Fibroblast of villous mesenchyme (primary cell): ENCODE data around the gene ITPRIP. TPM values are rescaled to one million over a fixed set of nuclear protein-coding genes. Genes with fewer than 3 reads are reported as not detected.

Experiments used
- DNase-seq: peaks from one replicate; pipeline ENCODE4 v3.0.0-alpha.2; 2010; ENCODE audit warnings: low read depth
- H3K4me3 ChIP-seq: 2 replicates; pipeline ENCODE4 v1.5.1; 2011; ENCODE audit warnings: low read depth, mild to moderate bottlenecking, low read length
- CTCF ChIP-seq: IDR thresholded peaks from 2 replicates; pipeline ENCODE4 v1.5.1; 2012; ENCODE audit warnings: low read depth, mild to moderate bottlenecking, low read length; ENCODE audit not compliant: insufficient read depth
- total RNA-seq: library from RNA; depleted of rRNA; stranded (reverse); fragments of >200 nt; gene quantifications from 2 replicates; pipeline ENCODE4 v1.2.3, GENCODE V29; 2012

The ITPRIP gene
- total RNA-seq, 1 donor = 9.9 TPM

DNA sequence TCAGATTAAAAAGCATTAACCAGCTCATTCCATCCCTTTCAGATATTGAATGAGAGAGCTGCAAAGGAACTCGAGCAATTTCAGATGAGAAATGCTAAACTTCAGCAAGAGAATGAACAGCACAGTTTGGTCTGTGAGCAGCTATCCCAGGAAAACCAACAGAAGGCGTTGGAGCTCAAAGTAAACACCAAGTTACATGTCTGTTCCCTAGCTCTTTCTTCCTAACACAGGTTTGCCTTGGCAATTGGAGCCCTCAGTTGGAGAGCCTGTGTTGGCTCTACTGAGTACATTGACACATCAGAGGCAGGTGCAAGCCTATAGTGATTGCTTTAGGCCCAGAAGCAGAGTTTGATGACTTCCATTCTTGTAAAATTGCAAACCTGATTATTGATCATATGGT lies 30.1 kb upstream of the ITPRIP start:
- no peak overlapping the region for H3K4me3 ChIP-seq
- DNase-seq = no peak
- TF ChIP-seq CTCF = no peak

GRCh38 chr10:104367904-104368303 lies 29.6 kb upstream of the ITPRIP start:
- no peak for DNase-seq
- no peak overlapping the region for H3K4me3 ChIP-seq
- no peak for TF ChIP-seq CTCF

DNA sequence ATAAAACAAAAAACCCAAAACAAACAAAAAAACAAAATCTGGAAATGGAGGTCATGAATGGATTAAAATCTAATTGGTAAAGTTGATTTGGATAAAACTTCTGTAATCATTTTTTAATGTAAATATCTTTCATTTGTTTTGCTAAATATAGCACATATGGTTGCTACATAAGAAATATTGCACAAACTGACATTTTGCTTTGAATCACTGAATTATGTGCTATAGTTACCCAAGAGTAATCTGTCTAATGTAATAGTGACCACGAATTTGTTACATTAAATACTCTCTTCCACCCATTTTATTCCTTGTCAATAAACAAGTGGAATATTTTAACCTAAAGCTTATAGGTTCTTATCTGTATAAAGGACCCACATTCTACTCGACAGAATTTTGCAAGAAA lies 21.5 kb upstream of the ITPRIP start:
- no peak for TF ChIP-seq CTCF
- H3K4me3 ChIP-seq = no peak overlapping the region
- DNase-seq = no peak

DNA sequence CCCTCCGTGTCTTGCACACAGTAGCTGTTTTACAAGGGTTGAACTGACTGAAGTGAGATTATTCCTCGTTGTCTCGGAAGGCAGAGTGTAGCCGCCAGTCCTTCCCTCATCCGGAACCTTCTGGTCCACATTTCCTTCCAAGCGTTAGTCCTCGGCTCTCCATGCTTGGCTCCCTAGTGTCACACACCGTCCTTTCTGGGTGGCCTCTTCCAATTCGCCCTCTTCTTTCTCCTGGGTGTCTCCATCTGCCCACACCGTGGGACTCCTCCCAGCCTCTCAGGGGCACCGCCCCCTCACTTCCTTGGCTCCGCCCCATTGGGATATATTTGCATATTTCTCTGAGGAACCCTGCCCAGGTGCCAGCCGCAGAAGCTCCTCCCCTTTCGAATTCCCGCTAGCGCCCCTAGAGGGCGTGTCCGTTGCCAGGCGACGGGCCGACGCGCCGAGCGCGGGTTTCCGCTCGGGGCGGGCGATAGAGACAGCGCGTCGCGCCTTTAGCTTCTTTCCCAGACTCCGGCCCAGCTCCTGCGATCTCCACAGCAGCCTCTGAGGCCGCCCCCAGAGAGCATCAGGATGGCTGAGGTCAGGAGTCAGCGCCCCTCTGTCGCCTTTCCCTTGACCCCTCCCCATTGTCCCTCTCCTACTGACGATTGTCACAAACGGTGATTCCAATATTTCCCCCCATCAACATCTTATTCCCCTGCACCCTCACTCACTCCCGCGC lies 15.2 kb upstream of the ITPRIP start, which contains the start of gene CFAP58:
Gene CFAP58 (plus strand): TSS at position 509 of the 724 bp plus-strand sequence. CDS start 65 bp downstream, at position 574.
- peak; percentile 75 for TF ChIP-seq CTCF
- peak within 1 kb of the TSS; percentile 59 for H3K4me3 ChIP-seq
- DNase-seq = peak; percentile 86

DNA sequence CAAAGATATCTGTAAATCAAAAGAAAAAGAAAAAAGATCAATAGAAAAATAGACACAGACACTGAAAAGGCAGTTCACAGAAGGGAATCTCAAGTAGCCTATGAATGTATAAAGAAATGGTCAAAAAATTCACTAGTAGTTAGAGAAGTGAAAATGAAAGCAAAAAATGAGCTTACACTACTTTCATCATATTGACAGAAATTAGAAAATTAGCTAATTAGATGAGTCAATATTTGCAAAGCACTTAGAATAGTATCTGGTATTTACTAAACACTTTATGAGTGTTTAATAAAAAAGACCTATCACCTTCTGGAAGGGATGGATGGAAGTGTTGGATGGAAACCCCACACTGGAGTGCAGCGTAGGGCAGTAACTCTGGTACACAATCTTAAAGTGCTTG lies 13.7 kb upstream of the ITPRIP start:
- peak overlapping the region; percentile 2 for H3K4me3 ChIP-seq
- DNase-seq = no peak
- TF ChIP-seq CTCF = no peak

DNA sequence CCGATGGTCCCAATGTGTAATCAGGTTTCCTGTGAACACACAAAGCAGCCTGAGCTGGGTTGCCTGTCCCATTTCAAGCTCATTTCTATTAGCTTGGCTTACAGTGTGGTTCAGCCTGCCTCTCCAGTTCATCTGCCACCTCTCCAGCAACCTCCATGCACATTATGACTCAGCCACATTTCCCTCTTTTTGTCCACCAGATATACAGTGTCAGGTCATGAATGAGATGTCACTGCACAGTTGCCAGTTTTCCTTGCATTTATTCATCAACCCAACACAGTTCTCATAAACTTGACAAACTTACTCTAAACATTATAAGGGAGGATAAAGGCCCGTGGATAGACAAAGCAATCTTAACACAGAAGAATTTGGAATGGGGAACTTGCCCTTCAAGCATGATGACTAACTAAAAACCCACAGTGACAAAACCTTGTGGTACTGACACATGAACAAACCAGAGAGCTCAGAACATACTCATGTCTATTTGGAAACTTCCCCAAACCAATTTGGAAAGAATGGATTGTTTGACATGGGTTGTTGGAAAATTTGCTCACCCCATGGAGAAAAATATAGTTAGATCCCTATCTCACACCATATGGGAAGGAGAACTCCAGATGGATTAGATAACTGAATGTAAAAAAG lies 12.9 kb upstream of the ITPRIP start:
- peak; percentile 26 for DNase-seq
- no peak for TF ChIP-seq CTCF

GRCh38 chr10:104350127-104350635 lies 11.9 kb upstream of the ITPRIP start:
- H3K4me3 ChIP-seq = no peak overlapping the region
- TF ChIP-seq CTCF = peak; percentile 68
- DNase-seq = peak; percentile 80

More for the DNA sequence above, 12.9 kb upstream of the ITPRIP start:
- no peak overlapping the region for H3K4me3 ChIP-seq
